Osteocyte (in vitro differentiated cells): Measurements from ENCODE around the gene DCUN1D5. TPM values are rescaled to one million over a fixed set of nuclear protein-coding genes. Genes with fewer than 3 reads are reported as not detected.

Experiments
- DNase-seq: peaks from one replicate; pipeline ENCODE4 v3.0.0; 2021; ENCODE audit warnings: mixed read lengths; ENCODE audit not compliant: unreplicated experiment; ENCODE audit errors: extremely low spot score
- H3K27ac Mint-ChIP-seq: one replicate; pipeline ENCODE4 v1.8.0; 2021; ENCODE audit warnings: mild to moderate bottlenecking, mixed read lengths; ENCODE audit not compliant: unreplicated experiment
- H3K27me3 Mint-ChIP-seq: one replicate; pipeline ENCODE4 v1.8.0; 2021; ENCODE audit warnings: mixed read lengths; ENCODE audit not compliant: unreplicated experiment
- H3K36me3 Mint-ChIP-seq: one replicate; pipeline ENCODE4 v1.8.0; 2021; ENCODE audit warnings: mixed read lengths; ENCODE audit not compliant: unreplicated experiment
- H3K4me1 Mint-ChIP-seq: one replicate; pipeline ENCODE4 v1.8.0; 2021; ENCODE audit warnings: mixed read lengths; ENCODE audit not compliant: unreplicated experiment
- H3K4me3 Mint-ChIP-seq: one replicate; pipeline ENCODE4 v1.8.0; 2021; ENCODE audit warnings: mild to moderate bottlenecking, moderate library complexity, mixed read lengths; ENCODE audit not compliant: unreplicated experiment
- H3K9me3 Mint-ChIP-seq: one replicate; pipeline ENCODE4 v1.8.0; 2021; ENCODE audit warnings: mixed read lengths; ENCODE audit not compliant: unreplicated experiment
- total RNA-seq: library from RNA; stranded (reverse); gene quantifications from 2 replicates; pipeline ENCODE4 v1.2.1, GENCODE V29; 2021
- TF ChIP-seq, protein P1 (sequence below): fragments of 200-600 bp; sonication (generic); IDR thresholded peaks from 2 replicates; pipeline ENCODE4 v1.5.0; 2021; ENCODE audit warnings: antibody characterized with exemption, mild to moderate bottlenecking, moderate library complexity

The DCUN1D5 gene
- total RNA-seq, 1 donor from 2014 or later = 29.1 TPM

DNA sequence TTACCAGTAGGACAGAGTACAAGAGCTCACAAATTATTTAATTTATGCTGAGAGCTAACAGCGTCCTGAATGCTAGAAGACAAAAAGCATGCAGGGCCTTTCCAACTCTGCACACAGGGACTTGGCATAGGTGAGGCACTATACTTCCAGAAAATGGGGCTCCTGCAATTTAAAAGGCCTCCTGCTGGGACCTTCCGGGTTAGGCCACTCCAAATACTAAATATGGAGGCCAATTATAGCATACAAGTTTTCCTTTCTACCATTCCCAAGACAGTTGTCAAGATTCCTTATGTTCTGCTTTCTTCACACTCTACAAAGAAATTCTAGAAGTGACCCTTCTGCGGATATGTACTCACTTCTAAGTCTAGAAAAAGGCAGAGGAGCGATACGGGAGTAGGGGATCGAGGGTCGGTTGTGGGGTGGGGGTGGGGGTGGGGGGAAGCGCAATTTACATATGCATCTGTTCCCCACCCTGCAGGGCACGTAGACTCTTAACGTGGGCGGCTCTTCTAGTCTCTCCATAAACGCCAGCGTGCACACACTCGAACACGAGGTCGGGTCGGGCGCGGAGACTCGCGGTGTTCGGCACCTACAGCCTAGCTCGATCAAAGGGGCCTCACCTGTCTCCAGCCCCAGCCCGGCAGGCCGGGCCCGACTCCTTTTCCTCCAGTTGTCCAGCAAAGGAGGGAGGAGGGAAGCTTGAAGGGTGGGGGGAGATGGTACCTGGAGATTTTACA is 728 bp downstream of the DCUN1D5 start:
- Mint-ChIP-seq H3K27me3 (peaks cover 23% of the 10 kb centered on the region), H3K9me3 (no peaks in the 10 kb centered on the region), H3K4me3 (peak overlapping the region; percentile 88), H3K27ac (peak overlapping the region; percentile 94), H3K4me1 (peaks cover 33% of the 10 kb centered on the region), H3K36me3 (peaks cover 11% of the 10 kb centered on the region)
- no peak for DNase-seq
- TF ChIP-seq, protein P1, sequence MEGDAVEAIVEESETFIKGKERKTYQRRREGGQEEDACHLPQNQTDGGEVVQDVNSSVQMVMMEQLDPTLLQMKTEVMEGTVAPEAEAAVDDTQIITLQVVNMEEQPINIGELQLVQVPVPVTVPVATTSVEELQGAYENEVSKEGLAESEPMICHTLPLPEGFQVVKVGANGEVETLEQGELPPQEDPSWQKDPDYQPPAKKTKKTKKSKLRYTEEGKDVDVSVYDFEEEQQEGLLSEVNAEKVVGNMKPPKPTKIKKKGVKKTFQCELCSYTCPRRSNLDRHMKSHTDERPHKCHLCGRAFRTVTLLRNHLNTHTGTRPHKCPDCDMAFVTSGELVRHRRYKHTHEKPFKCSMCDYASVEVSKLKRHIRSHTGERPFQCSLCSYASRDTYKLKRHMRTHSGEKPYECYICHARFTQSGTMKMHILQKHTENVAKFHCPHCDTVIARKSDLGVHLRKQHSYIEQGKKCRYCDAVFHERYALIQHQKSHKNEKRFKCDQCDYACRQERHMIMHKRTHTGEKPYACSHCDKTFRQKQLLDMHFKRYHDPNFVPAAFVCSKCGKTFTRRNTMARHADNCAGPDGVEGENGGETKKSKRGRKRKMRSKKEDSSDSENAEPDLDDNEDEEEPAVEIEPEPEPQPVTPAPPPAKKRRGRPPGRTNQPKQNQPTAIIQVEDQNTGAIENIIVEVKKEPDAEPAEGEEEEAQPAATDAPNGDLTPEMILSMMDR = no peak

DNA sequence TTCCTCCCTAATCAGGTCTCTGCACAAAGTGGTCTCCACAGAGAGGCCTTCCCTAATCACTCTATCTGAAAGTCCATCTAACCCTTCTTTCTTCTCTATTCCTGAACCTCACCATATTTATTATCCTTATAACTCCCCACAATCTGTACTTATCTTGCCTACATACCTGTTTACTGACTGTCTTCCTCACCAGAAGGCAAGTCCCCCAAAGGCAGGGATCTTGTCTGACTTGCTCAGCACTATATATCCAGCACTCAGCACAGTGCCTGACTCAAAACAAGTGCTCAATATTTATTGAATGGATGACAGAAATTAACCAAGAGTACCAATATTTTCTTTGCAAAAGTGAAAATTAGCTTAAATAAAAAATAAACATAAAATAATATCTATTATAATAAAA is 5.5 kb downstream of the DCUN1D5 start:
- no peaks in the 10 kb centered on the region for H3K9me3 Mint-ChIP-seq
- H3K27ac Mint-ChIP-seq = no peak overlapping the region
- no peak for DNase-seq
- no peaks in the 10 kb centered on the region for H3K27me3 Mint-ChIP-seq
- peaks cover 25% of the 10 kb centered on the region for H3K36me3 Mint-ChIP-seq
- TF ChIP-seq, protein P1 = no peak
- H3K4me1 Mint-ChIP-seq = peaks cover 29% of the 10 kb centered on the region
- H3K4me3 Mint-ChIP-seq = no peak overlapping the region

DNA sequence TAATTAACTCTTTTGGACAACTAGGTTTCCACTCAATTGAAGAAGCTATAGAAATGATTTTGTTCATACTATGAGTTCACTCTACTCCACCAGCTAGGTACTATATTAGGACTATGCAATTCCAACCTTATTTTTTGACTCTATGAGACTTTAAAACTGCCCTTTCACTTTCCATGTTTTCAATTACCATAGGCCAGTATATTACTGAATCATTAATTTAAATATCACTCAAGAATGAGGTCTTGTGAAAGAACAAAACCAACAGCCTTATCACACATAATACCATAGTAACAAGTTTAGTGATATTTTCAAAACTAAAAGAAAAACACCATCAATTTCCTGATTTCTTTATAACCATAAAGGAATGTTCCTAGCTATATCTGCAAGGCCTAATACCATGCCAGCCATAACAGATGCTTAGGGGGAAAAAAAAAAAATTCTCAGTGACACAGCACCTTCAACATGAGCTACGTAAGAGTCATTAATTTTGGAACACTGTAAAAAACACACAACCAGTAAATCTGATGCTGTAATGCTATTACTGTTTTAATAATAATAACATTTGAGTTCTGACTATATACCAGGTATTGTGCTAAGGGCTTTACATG is 6.1 kb downstream of the DCUN1D5 start:
- Mint-ChIP-seq H3K9me3 (no peaks in the 10 kb centered on the region), H3K36me3 (peaks cover 26% of the 10 kb centered on the region), H3K4me1 (peaks cover 26% of the 10 kb centered on the region), H3K4me3 (no peak overlapping the region), H3K27ac (peak overlapping the region; percentile 9), H3K27me3 (no peaks in the 10 kb centered on the region)
- no peak for DNase-seq
- TF ChIP-seq, protein P1 = no peak

DNA sequence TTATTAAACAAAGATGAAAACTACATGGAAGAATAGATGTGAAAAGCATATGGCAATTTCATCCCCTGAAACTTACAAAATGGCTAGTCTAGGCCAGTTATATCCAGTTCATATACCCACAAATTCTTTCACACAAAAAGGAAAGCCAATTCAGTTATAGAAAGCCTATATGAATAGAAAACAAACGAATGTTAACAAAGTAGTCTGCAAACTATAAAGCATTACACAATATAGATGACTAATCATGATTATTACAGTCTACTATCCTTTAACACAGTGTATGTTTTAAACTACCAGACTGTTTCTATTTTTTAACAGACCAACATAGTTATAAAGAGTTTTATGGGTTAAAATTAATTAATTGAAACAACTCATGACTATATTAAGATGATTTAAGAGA is 12.1 kb downstream of the DCUN1D5 start:
- Mint-ChIP-seq H3K36me3 (peaks cover 51% of the 10 kb centered on the region), H3K27me3 (no peaks in the 10 kb centered on the region), H3K27ac (no peak overlapping the region), H3K4me1 (no peaks in the 10 kb centered on the region), H3K4me3 (no peak overlapping the region), H3K9me3 (no peaks in the 10 kb centered on the region)
- no peak for DNase-seq
- TF ChIP-seq, protein P1 = no peak

DNA sequence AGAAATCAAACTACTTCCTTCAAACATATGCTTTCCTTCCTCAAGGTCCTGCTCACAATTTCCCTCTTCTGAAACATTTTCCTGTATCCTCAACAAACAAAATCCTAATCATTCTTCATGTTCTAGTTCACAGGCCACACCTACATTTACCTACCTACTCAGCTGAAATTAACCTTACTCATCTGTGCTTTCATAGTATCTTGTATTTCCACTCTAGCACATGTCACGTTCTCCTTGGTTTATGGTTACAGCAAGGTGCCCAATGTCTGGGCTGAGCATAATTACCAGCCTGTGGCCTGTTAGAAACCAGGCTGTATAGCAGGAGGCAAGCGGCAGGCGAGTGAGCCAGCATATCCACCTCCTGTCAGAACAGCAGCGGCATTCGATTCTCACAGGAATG is 13.2 kb downstream of the DCUN1D5 start:
- H3K9me3 Mint-ChIP-seq = no peaks in the 10 kb centered on the region
- no peaks in the 10 kb centered on the region for H3K4me1 Mint-ChIP-seq
- no peak overlapping the region for H3K27ac Mint-ChIP-seq

More for the DNA sequence above, 13.2 kb downstream of the DCUN1D5 start:
- DNase-seq = no peak
- TF ChIP-seq, protein P1 = no peak
- H3K36me3 Mint-ChIP-seq = peaks cover 55% of the 10 kb centered on the region
- no peaks in the 10 kb centered on the region for H3K27me3 Mint-ChIP-seq
- no peak overlapping the region for H3K4me3 Mint-ChIP-seq
